Measurements from ENCODE around the gene LIPT2.
A peak's percentile ranks its signal among the peaks of the same experiment; 100 is the strongest.
"Not testable (repeated sequence)": the region's sequence is repeated elsewhere in the genome, so short reads cannot be mapped to it uniquely, and the experiment has no call there.

Gene LIPT2

GRCh38 chr11:74492974-74493790 lies at the start of gene LIPT2:
LIPT2 (minus strand) TSS chr11:74493724; CDS start chr11:74493703, 21 bp downstream.
- peak; percentile 94 to 98 (median 95) for DNase-seq (ENCODE audit: low read depth in 3 of 3)

- DNase-seq (ENCODE audit: low read depth in 3 of 3): no peak
These were observed 47.9 kb upstream of the LIPT2 start for GRCh38 chr11:74541466-74541865.

- DNase-seq (ENCODE audit: low read depth in 3 of 3): no peak
These were observed 46.7 kb upstream of the LIPT2 start for GRCh38 chr11:74540270-74540669.

- DNase-seq (ENCODE audit: low read depth in 3 of 3): no peak
These were observed 45.2 kb upstream of the LIPT2 start for GRCh38 chr11:74538680-74539079.

- no peak for DNase-seq (ENCODE audit: low read depth in 3 of 3)
These were observed 42.0 kb upstream of the LIPT2 start for GRCh38 chr11:74535371-74536160.

DNA sequence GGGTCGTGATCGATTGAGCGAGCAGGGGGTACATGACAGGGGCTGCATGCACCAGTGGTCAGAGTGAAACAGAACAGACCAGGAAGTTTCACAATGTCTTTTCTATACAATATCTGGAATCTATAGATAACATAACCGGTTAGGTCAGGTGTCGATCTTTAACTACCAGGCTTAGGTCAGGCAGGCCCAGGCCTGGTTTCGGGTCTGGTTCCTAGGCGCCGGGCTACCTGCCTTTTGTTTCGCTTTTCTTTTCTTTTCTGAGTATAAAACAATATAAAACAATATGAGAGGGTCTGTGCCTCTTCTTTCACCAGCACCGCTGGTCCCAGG lies 41.4 kb upstream of the LIPT2 start:
- not testable (repeated sequence) for DNase-seq (ENCODE audit: low read depth in 3 of 3)

DNA sequence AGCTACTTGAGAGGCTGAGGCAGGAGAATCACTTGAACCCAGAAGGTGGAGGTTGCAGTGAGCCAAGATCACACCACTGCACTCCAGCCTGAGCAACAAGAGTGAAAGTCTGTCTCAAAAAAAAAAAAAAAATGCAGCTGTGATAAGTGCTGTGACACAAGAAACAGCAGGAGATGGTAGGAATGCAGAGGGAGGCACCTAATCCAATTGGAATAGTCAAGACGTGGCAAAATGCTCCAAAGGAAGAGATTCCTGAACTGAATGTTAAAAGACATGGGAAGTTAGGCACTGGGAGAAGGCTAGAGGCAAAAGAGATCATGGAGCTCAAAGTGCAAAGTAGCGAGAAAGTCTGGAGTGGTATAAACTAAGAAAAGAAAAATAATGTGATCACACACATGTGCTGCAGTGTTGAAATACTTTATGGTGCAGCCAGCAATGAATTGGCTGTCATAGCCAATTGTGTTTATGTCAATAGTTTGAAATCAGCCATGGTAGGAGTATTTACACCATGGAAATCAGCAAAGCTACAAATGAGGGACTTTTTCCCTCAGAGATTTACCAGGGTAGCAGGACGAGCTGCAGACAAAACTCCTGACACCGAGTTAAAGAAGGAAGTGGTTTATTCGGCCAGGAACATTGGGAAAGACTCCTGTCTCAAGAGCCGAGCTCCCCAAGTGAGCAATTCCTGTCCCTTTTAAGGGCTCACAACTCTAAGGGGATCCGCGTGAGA lies 40.9 kb upstream of the LIPT2 start:
- DNase-seq (ENCODE audit: low read depth in 3 of 3): no peak

- no peak for DNase-seq (ENCODE audit: low read depth in 3 of 3)
These were observed 39.9 kb upstream of the LIPT2 start for GRCh38 chr11:74533421-74533820.

DNA sequence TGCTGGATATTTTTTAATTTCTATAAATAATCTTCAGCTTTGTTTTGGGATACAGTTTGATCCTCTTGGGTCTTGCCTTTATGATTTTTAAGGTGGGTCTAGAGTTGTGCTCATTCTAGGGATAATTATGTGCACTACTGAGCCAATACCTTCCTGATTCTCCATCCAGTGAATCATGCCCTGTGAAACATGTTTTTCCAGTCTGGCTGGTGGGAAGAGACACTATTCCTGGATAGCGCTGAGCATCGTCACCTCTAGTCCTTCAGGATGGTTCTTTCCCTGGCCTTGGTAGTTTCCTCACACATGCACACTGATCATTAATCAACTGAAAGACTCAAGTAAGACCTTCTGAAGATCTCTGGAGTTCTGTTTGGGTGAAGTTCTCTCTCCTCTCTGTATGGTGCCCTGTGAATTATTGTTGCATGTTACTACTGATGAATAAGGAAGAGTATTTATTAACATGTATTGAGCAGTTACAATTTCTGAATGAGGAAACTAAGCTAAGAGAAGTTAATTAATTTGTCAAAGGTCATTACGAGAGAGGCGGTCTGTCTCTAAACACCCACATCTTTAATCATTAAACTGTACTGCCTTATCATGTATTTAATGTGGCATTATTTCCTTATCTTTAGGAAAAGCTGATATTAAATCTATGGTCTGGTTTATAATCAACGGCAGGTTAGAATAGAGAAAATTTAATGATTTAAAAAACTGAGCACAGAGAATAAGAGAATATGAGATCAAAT lies 39.1 kb upstream of the LIPT2 start:
- no peak for DNase-seq (ENCODE audit: low read depth in 3 of 3)

- DNase-seq (ENCODE audit: low read depth in 3 of 3): no peak
These were observed 31.5 kb upstream of the LIPT2 start for GRCh38 chr11:74524978-74525377.

- DNase-seq (ENCODE audit: low read depth in 3 of 3): no peak
These were observed 31.0 kb upstream of the LIPT2 start for GRCh38 chr11:74524501-74524900.

GRCh38 chr11:74522776-74523175 lies 29.3 kb upstream of the LIPT2 start:
- DNase-seq (ENCODE audit: low read depth in 3 of 3): no peak

GRCh38 chr11:74521666-74522252 lies 28.2 kb upstream of the LIPT2 start:
- no peak for DNase-seq (ENCODE audit: low read depth in 3 of 3)

GRCh38 chr11:74520927-74521665 lies 27.6 kb upstream of the LIPT2 start:
- no peak for DNase-seq (ENCODE audit: low read depth in 3 of 3)

DNA sequence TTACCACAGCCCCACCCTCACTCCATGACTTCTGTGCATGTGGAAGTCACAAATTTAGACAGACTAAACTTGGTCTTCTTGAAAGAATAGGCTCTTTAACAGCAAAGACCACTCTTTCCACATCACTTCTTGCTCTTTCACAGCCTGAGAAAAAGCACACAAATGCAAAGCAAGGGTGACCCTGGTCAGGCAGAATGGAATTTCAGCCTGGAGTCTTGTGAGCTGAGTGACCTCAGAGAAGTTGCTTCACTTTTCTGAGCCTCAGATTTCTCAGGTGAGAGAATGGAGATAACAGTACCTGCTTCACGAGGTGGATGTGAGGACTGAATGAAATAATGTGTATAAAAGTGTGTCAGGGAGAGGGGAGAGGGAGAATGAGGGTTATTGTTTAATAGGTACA lies 26.8 kb upstream of the LIPT2 start:
- no peak for DNase-seq (ENCODE audit: low read depth in 3 of 3)

DNA sequence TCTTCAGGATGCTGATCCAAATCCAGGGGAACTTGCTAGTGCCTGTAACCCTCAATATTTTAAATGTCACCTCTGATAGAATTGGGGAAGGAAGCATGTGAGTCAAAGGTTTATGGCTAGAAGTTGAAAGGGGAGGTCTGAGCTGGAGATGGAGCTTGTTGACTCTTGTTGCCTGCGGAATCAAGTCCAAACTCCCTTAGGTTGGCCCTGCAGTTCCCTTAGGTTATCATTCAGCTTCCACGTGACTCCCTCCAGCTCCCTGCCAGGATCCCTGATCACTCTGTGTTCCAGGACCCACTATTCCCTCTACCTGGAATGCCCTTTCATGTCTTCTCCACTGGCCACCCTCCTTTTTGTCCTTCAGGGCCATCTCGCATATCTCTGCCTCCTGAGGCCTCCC lies 26.2 kb upstream of the LIPT2 start:
- DNase-seq (ENCODE audit: low read depth in 3 of 3): no peak

DNA sequence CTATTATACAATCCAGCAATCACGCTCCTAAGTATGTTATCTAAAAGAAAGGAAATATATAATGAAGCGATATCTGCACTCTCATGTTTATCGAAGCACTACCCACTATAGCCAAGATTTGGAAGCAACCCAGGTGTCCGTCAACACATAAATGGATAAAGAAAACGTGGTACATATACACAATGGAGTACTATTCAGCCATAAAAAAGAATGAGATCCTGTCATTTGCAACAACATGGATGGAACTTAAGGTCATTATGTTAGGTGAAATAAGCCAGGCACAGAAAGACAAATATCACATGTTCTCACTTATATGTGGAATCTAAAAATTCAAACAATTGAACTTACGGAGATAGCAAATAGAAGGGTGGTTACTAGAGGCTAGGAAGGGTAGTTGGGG lies 24.1 kb upstream of the LIPT2 start:
- not testable (repeated sequence) for DNase-seq (ENCODE audit: low read depth in 3 of 3)

GRCh38 chr11:74507582-74507981 lies 14.1 kb upstream of the LIPT2 start:
- no peak for DNase-seq (ENCODE audit: low read depth in 3 of 3)

DNA sequence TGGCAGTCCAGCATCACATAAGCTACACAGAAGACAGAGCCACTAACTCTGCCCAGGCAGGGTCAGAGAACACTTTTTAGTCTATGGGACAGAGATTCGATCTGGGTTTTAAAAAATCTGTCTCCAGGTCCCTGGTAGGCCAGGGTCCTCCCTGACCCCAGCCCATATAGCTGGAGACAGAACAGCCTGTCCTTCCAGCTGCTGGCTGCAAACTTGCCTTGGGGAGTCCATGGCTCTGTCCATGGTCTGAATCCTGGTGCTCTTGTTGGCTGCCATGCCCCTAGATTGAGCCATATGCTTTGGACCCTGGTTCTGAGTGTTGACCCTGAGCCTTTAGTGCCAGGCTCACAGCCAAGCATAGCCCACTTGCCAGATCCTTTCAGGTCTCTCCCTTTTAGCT lies 13.3 kb upstream of the LIPT2 start:
- no peak for DNase-seq (ENCODE audit: low read depth in 3 of 3)

- no peak for DNase-seq (ENCODE audit: low read depth in 3 of 3)
These were observed 12.4 kb upstream of the LIPT2 start for GRCh38 chr11:74505911-74506310.

Measured in stimulated activated CD4-positive, alpha-beta T cell treated with anti-CD3 and anti-CD28 coated beads, TNF-alpha, amount 100 ng/mL, for 24 hours (primary cell).